ENCODE data around the gene KBTBD6. TPM values are rescaled to one million over a fixed set of nuclear protein-coding genes. Genes with fewer than 3 reads are reported as not detected.

KBTBD6 gene
- total RNA-seq, 1 experiment from 2014 or later, result 5.1 TPM

DNA sequence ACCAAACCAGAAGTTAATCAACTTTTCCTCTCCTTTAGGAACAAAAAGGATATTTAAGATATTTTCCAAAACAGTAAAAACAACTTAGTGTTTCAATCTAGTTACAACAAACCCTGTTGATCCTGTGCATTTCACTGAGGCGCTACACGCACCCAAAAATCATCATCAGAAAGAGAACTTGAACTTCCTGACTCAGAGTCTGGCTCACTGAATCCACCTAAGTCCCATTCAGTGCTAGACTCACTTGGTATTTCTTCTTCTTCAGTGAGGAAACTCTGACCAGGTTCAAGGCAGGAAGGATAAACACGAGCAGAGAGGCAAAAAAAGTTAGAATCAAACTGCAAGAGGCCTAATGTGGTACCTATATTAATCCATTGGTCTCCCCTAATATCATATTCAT lies 2.2 kb downstream of the KBTBD6 start:
- no peaks in the 10 kb centered on the region for H3K9me3 ChIP-seq (ENCODE audit: low read length)
- CTCF ChIA-PET, result no interaction called here
- H3K4me2 ChIP-seq (ENCODE audit: low read length), result peak overlapping the region; percentile 87

DNA sequence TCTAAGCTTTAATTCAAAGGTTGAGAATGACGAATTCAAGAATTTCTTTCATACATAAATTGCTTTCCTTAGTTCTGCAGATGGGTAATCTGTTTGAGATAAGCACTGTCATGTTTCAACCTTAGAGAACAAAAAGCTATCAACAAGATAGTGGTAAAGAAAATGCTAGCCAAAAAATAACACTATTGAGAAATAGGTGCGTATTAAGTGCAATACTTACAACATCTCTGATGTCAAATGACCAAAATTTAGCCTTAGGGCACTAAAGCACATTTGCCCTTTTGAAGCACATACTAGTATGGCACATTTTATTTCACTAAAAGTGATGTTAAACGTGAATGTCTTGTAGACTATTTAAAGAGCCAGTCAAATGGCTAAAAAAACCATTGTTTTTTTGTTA lies 4.9 kb downstream of the KBTBD6 start:
- no peak overlapping the region for H3K4me3 ChIP-seq (ENCODE audit: low read length)
- intact Hi-C loops (cut with micrococcal nuclease), result no loop called here
- ChIA-PET CTCF (no interaction called here), POLR2A (ENCODE audit: unreplicated experiment) (no interaction called here)
- H3K9me2 ChIP-seq (replicated peaks; ENCODE audit: low read length), result no peaks in the 10 kb centered on the region
- H3K36me3 ChIP-seq (ENCODE audit: low read depth, low read length), result no peaks in the 10 kb centered on the region; the same call in 1 of the 2 replicates
- no peak overlapping the region for H3K27ac ChIP-seq (ENCODE audit: low read length)
- no peaks in the 10 kb centered on the region for H3K9me3 ChIP-seq (ENCODE audit: low read length)
- H3K4me2 ChIP-seq (ENCODE audit: low read length), result no peak overlapping the region
- H4K20me1 ChIP-seq (ENCODE audit: low read length), result no peaks in the 10 kb centered on the region
- H3K27me3 ChIP-seq (ENCODE audit: low read length), result no peaks in the 10 kb centered on the region
- H2AFZ ChIP-seq (ENCODE audit: low read length), result no peak overlapping the region
- peaks cover 22% of the 10 kb centered on the region for H3K4me1 ChIP-seq (ENCODE audit: insufficient read depth, low read length)
- DNase-seq (no peak), ATAC-seq (no peak)
- no TSS peak for BruUV-seq (replicated peaks)
- no peak overlapping the region for H3K9ac ChIP-seq (ENCODE audit: low read length)
- TF ChIP-seq, protein P1, sequence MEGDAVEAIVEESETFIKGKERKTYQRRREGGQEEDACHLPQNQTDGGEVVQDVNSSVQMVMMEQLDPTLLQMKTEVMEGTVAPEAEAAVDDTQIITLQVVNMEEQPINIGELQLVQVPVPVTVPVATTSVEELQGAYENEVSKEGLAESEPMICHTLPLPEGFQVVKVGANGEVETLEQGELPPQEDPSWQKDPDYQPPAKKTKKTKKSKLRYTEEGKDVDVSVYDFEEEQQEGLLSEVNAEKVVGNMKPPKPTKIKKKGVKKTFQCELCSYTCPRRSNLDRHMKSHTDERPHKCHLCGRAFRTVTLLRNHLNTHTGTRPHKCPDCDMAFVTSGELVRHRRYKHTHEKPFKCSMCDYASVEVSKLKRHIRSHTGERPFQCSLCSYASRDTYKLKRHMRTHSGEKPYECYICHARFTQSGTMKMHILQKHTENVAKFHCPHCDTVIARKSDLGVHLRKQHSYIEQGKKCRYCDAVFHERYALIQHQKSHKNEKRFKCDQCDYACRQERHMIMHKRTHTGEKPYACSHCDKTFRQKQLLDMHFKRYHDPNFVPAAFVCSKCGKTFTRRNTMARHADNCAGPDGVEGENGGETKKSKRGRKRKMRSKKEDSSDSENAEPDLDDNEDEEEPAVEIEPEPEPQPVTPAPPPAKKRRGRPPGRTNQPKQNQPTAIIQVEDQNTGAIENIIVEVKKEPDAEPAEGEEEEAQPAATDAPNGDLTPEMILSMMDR (conservative IDR thresholded peaks at IDR 0.05; ENCODE audit: low read depth, low read length), result no peak
- TF ChIP-seq EZH2phosphoT487 (IDR thresholded peaks at IDR 0.05; ENCODE audit: borderline replicate concordance, low read length), result no peak
- no peak for TF ChIP-seq EZH2 (IDR thresholded peaks at IDR 0.05; ENCODE audit: low read length, unreplicated experiment)
- peaks cover 53% of the 10 kb centered on the region for H3K79me2 ChIP-seq (ENCODE audit: low read length)
- no peaks in the 10 kb centered on the region for H3F3A ChIP-seq (ENCODE audit: low read length, unreplicated experiment)

More for the DNA sequence above, 2.2 kb downstream of the KBTBD6 start:
- TF ChIP-seq EZH2phosphoT487 (IDR thresholded peaks at IDR 0.05; ENCODE audit: borderline replicate concordance, low read length), result no peak
- TF ChIP-seq, protein P1 (conservative IDR thresholded peaks at IDR 0.05; ENCODE audit: low read depth, low read length), result no peak
- no peak for TF ChIP-seq EZH2 (IDR thresholded peaks at IDR 0.05; ENCODE audit: low read length, unreplicated experiment)
- no peak for ATAC-seq
- no peak overlapping the region for H3K27ac ChIP-seq (ENCODE audit: low read length)
- no peak for DNase-seq
- no peaks in the 10 kb centered on the region for H4K20me1 ChIP-seq (ENCODE audit: low read length)
- intact Hi-C loops (cut with micrococcal nuclease), result loop anchor here (10.0 kb wide), 1 partner anchor 184 kb away; the partner anchor contains the start of gene NAA16
- no peaks in the 10 kb centered on the region; the same call in 1 of the 2 replicates for H3K36me3 ChIP-seq (ENCODE audit: low read depth, low read length)
- H3K4me3 ChIP-seq (ENCODE audit: low read length), result peak overlapping the region; percentile 53
- H3F3A ChIP-seq (ENCODE audit: low read length, unreplicated experiment), result no peaks in the 10 kb centered on the region
- no TSS peak for BruUV-seq (replicated peaks)
- H2AFZ ChIP-seq (ENCODE audit: low read length), result no peak overlapping the region
- POLR2A ChIA-PET (ENCODE audit: unreplicated experiment), result no interaction called here
- no peak overlapping the region for H3K9ac ChIP-seq (ENCODE audit: low read length)
- peaks cover 63% of the 10 kb centered on the region for H3K79me2 ChIP-seq (ENCODE audit: low read length)
- no peaks in the 10 kb centered on the region for H3K9me2 ChIP-seq (replicated peaks; ENCODE audit: low read length)
- H3K27me3 ChIP-seq (ENCODE audit: low read length), result no peaks in the 10 kb centered on the region
- H3K4me1 ChIP-seq (ENCODE audit: insufficient read depth, low read length), result peaks cover 26% of the 10 kb centered on the region

DNA sequence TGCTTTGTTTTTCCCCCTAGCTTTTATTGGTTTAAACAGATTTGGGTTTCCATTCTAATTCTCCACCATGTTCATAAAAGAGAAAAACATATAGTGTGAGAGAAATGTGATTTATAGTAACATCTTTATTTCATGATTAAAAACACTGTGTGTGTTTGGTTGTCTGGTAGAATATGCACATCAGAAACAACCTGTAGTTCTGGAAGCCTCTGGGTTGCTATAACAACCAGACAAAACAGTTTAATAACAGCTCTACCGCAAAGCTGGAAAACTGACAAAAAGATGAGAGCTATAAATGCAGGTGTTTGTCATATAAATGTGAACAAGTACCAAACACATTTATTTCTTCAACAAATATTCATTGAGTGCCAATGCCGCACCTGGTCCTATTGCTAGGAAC lies 9.8 kb downstream of the KBTBD6 start:
- H3K9me2 ChIP-seq (replicated peaks; ENCODE audit: low read length), result no peaks in the 10 kb centered on the region
- intact Hi-C loops (cut with micrococcal nuclease), result no loop called here
- no peak overlapping the region for H3K4me3 ChIP-seq (ENCODE audit: low read length)
- H3K4me2 ChIP-seq (ENCODE audit: low read length), result no peak overlapping the region
- no peaks in the 10 kb centered on the region for H3K9me3 ChIP-seq (ENCODE audit: low read length)
- peaks cover 8% of the 10 kb centered on the region for H3K79me2 ChIP-seq (ENCODE audit: low read length)
- ATAC-seq, result no peak
- H3F3A ChIP-seq (ENCODE audit: low read length, unreplicated experiment), result no peaks in the 10 kb centered on the region
- no peak for DNase-seq
- H3K9ac ChIP-seq (ENCODE audit: low read length), result no peak overlapping the region
- no peaks in the 10 kb centered on the region for H3K4me1 ChIP-seq (ENCODE audit: insufficient read depth, low read length)
- ChIA-PET POLR2A (ENCODE audit: unreplicated experiment) (no interaction called here), CTCF (no interaction called here)
- no peak overlapping the region for H3K27ac ChIP-seq (ENCODE audit: low read length)
- no TSS peak for BruUV-seq (replicated peaks)
- TF ChIP-seq, protein P1 (conservative IDR thresholded peaks at IDR 0.05; ENCODE audit: low read depth, low read length), result no peak
- TF ChIP-seq EZH2phosphoT487 (IDR thresholded peaks at IDR 0.05; ENCODE audit: borderline replicate concordance, low read length) (no peak), EZH2 (IDR thresholded peaks at IDR 0.05; ENCODE audit: low read length, unreplicated experiment) (no peak)
- H3K36me3 ChIP-seq (ENCODE audit: low read depth, low read length), result no peaks in the 10 kb centered on the region; the same call in 1 of the 2 replicates
- H3K27me3 ChIP-seq (ENCODE audit: low read length), result no peaks in the 10 kb centered on the region
- H2AFZ ChIP-seq (ENCODE audit: low read length), result no peak overlapping the region
- no peaks in the 10 kb centered on the region for H4K20me1 ChIP-seq (ENCODE audit: low read length)

Measured in PC-3 (cell line).